Measurements from ENCODE around the gene PRR36. TPM values are rescaled to one million over a fixed set of nuclear protein-coding genes. Genes with fewer than 3 reads are reported as not detected.
"Not testable (repeated sequence)": the region's sequence is repeated elsewhere in the genome, so short reads cannot be mapped to it uniquely, and the experiment has no call there.

The PRR36 gene
- total RNA-seq, 6 experiments from 2014 or later: 0.05 to 0.18 (median 0.09) TPM; not detected in 2

GRCh38 chr19:7899751-7900378 lies 25.7 kb upstream of the PRR36 start:
- peaks cover 5% of the 10 kb centered on the region for H3K27me3 Mint-ChIP-seq (ENCODE audit: insufficient read depth)
- no peaks in the 10 kb centered on the region for H3K9me3 Mint-ChIP-seq
- DNase-seq: no peak
- peaks cover 11% of the 10 kb centered on the region for H3K4me1 Mint-ChIP-seq (ENCODE audit: low read depth)
- no peak overlapping the region for H3K4me3 Mint-ChIP-seq
- no peak overlapping the region for H3K27ac Mint-ChIP-seq
- TF ChIP-seq, protein P1, sequence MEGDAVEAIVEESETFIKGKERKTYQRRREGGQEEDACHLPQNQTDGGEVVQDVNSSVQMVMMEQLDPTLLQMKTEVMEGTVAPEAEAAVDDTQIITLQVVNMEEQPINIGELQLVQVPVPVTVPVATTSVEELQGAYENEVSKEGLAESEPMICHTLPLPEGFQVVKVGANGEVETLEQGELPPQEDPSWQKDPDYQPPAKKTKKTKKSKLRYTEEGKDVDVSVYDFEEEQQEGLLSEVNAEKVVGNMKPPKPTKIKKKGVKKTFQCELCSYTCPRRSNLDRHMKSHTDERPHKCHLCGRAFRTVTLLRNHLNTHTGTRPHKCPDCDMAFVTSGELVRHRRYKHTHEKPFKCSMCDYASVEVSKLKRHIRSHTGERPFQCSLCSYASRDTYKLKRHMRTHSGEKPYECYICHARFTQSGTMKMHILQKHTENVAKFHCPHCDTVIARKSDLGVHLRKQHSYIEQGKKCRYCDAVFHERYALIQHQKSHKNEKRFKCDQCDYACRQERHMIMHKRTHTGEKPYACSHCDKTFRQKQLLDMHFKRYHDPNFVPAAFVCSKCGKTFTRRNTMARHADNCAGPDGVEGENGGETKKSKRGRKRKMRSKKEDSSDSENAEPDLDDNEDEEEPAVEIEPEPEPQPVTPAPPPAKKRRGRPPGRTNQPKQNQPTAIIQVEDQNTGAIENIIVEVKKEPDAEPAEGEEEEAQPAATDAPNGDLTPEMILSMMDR (IDR thresholded peaks at IDR 0.05): no peak
- peaks cover 3% of the 10 kb centered on the region for H3K36me3 Mint-ChIP-seq (ENCODE audit: low read depth)

- TF ChIP-seq, protein P1 (IDR thresholded peaks at IDR 0.05): 0 out of 2 replicates have a peak, but pooled peaks have one; percentile 11
- H3K4me3 Mint-ChIP-seq: no peak overlapping the region
- no peaks in the 10 kb centered on the region for H3K9me3 Mint-ChIP-seq
- no peak for DNase-seq
- H3K27ac Mint-ChIP-seq: no peak overlapping the region
- no peaks in the 10 kb centered on the region; the same call in 1 of the 2 replicates for H3K36me3 Mint-ChIP-seq (ENCODE audit: low read depth)
- H3K27me3 Mint-ChIP-seq (ENCODE audit: insufficient read depth): peaks cover 5% of the 10 kb centered on the region
- peaks cover 6% of the 10 kb centered on the region for H3K4me1 Mint-ChIP-seq (ENCODE audit: low read depth)
Observed at GRCh38 chr19:7898967-7899366, 24.8 kb upstream of the PRR36 start.

- no peaks in the 10 kb centered on the region for H3K9me3 Mint-ChIP-seq
Observed at GRCh38 chr19:7897292-7897691, 23.1 kb upstream of the PRR36 start.

DNA sequence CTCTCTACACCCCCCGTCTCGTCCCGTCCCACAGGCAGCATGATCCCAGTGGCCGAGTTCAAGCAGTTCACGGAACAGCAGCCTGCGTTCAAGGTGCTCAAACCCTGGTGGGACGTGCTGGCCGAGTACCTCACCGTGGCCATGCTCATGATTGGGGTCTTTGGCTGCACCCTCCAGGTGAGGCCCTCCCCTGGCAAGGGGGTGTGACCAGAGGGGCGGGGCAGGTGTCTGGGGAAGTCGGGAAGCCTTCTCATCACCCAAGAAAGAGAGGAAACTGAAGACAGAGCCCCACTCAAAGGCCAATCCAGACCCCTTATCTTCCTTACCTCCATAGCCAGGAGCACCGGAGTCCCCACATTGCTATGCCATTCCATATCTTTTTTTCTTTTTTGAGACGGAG lies 21.4 kb upstream of the PRR36 start:
- Mint-ChIP-seq H3K27me3 (ENCODE audit: insufficient read depth) (no peaks in the 10 kb centered on the region; the same call in 1 of the 2 replicates), H3K9me3 (no peaks in the 10 kb centered on the region), H3K36me3 (ENCODE audit: low read depth) (no peaks in the 10 kb centered on the region; the same call in 1 of the 2 replicates), H3K4me1 (ENCODE audit: low read depth) (no peaks in the 10 kb centered on the region), H3K4me3 (no peak overlapping the region), H3K27ac (no peak overlapping the region)
- TF ChIP-seq, protein P1 (IDR thresholded peaks at IDR 0.05): no peak
- no peak for DNase-seq

More at GRCh38 chr19:7897292-7897691, 23.1 kb upstream of the PRR36 start:
- Mint-ChIP-seq H3K4me3 (no peak overlapping the region), H3K4me1 (ENCODE audit: low read depth) (peaks cover under 1% of the 10 kb centered on the region; the same call in 1 of the 2 replicates), H3K27ac (no peak overlapping the region), H3K27me3 (ENCODE audit: insufficient read depth) (no peaks in the 10 kb centered on the region; the same call in 1 of the 2 replicates), H3K36me3 (ENCODE audit: low read depth) (no peaks in the 10 kb centered on the region; the same call in 1 of the 2 replicates)
- no peak for DNase-seq
- TF ChIP-seq, protein P1 (IDR thresholded peaks at IDR 0.05): no peak

- DNase-seq: no peak
- H3K36me3 Mint-ChIP-seq (ENCODE audit: low read depth): no peaks in the 10 kb centered on the region; the same call in 1 of the 2 replicates
- no peaks in the 10 kb centered on the region for H3K9me3 Mint-ChIP-seq
- H3K4me3 Mint-ChIP-seq: no peak overlapping the region
- H3K27ac Mint-ChIP-seq: no peak overlapping the region
- no peaks in the 10 kb centered on the region; the same call in 1 of the 2 replicates for H3K27me3 Mint-ChIP-seq (ENCODE audit: insufficient read depth)
- no peaks in the 10 kb centered on the region for H3K4me1 Mint-ChIP-seq (ENCODE audit: low read depth)
- TF ChIP-seq, protein P1 (IDR thresholded peaks at IDR 0.05): no peak
Observed at GRCh38 chr19:7894612-7895309, 20.6 kb upstream of the PRR36 start.

- not testable (repeated sequence) for H3K27ac Mint-ChIP-seq; H3K4me3 Mint-ChIP-seq; H3K9me3 Mint-ChIP-seq; H3K27me3 Mint-ChIP-seq (ENCODE audit: insufficient read depth); DNase-seq; H3K36me3 Mint-ChIP-seq (ENCODE audit: low read depth); H3K4me1 Mint-ChIP-seq (ENCODE audit: low read depth)
Observed at GRCh38 chr19:7893362-7894101, 19.3 kb upstream of the PRR36 start.

Data from HFFc6 (cell line).